ENCODE results near the gene SEMA4D.

Gene SEMA4D

GRCh38 chr9:89464300-89464901 lies 33.5 kb downstream of the SEMA4D start:
- DNase-seq (ENCODE audit: low spot score): no peak

- DNase-seq (ENCODE audit: low spot score): no peak
Measured at GRCh38 chr9:89462817-89463683, 34.9 kb downstream of the SEMA4D start.

- no peak for DNase-seq (ENCODE audit: low spot score)
Measured at GRCh38 chr9:89462199-89462598, 35.7 kb downstream of the SEMA4D start.

- no peak for DNase-seq (ENCODE audit: low spot score)
Measured at GRCh38 chr9:89461265-89461664, 36.6 kb downstream of the SEMA4D start.

- DNase-seq (ENCODE audit: low spot score): no peak
Measured at GRCh38 chr9:89460551-89460950, 37.4 kb downstream of the SEMA4D start.

GRCh38 chr9:89458768-89459496 lies 39.0 kb downstream of the SEMA4D start:
- DNase-seq (ENCODE audit: low spot score): no peak

- no peak for DNase-seq (ENCODE audit: low spot score)
Measured at GRCh38 chr9:89457376-89457855, 40.5 kb downstream of the SEMA4D start.

- no peak for DNase-seq (ENCODE audit: low spot score)
Measured at GRCh38 chr9:89455356-89455824, 42.5 kb downstream of the SEMA4D start.

- DNase-seq (ENCODE audit: low spot score): no peak
Measured at GRCh38 chr9:89454498-89455355, 43.2 kb downstream of the SEMA4D start.

GRCh38 chr9:89453452-89453851 lies 44.5 kb downstream of the SEMA4D start:
- no peak for DNase-seq (ENCODE audit: low spot score)

- DNase-seq (ENCODE audit: low spot score): no peak
Measured at GRCh38 chr9:89452561-89452960, 45.4 kb downstream of the SEMA4D start.

- no peak for DNase-seq (ENCODE audit: low spot score)
Measured at GRCh38 chr9:89450213-89450612, 47.7 kb downstream of the SEMA4D start.

- no peak for DNase-seq (ENCODE audit: low spot score)
Measured at GRCh38 chr9:89449261-89449671, 48.6 kb downstream of the SEMA4D start.

- DNase-seq (ENCODE audit: low spot score): no peak
Measured at GRCh38 chr9:89448821-89449220, 49.1 kb downstream of the SEMA4D start.

- DNase-seq (ENCODE audit: low spot score): no peak
Measured at GRCh38 chr9:89448381-89448780, 49.5 kb downstream of the SEMA4D start.

GRCh38 chr9:89447416-89447815 lies 50.5 kb downstream of the SEMA4D start:
- no peak for DNase-seq (ENCODE audit: low spot score)

GRCh38 chr9:89446961-89447310 lies 51.0 kb downstream of the SEMA4D start:
- no peak for DNase-seq (ENCODE audit: low spot score)

GRCh38 chr9:89446261-89446960 lies 51.5 kb downstream of the SEMA4D start:
- no peak for DNase-seq (ENCODE audit: low spot score)

- DNase-seq (ENCODE audit: low spot score): no peak
Measured at GRCh38 chr9:89445801-89446251, 52.1 kb downstream of the SEMA4D start.

GRCh38 chr9:89444925-89445765 lies 52.8 kb downstream of the SEMA4D start:
- DNase-seq (ENCODE audit: low spot score): no peak

Measured in D341Med (cell line).